SK-N-SH (cell line): ENCODE results near the gene PFKFB3. TPM values are rescaled to one million over a fixed set of nuclear protein-coding genes. Genes with fewer than 3 reads are reported as not detected.

Experiments
- CTCF ChIA-PET: fragments of 300-600, 350-600 bp; formaldehyde crosslinking; extraction: SDS; loops from one replicate; lab custom pipeline; 2021; lab: Yijun Ruan, JAX
- POLR2A ChIA-PET: fragments of 350-600 bp; sonication (Branson Sonifier 250); formaldehyde crosslinking; extraction: SDS; loops from one replicate; lab custom pipeline; 2020; ENCODE audit warnings: antibody characterized with exemption, inconsistent platforms; lab: Yijun Ruan, JAX
- DNase-seq: peaks from one replicate; pipeline ENCODE4 v3.0.0; 2012
- H2AFZ ChIP-seq: fragments of 200-600 bp; sonication (generic); 2 replicates; pipeline ENCODE4 v1.8.1; 2016; ENCODE audit warnings: antibody characterized with exemption, mild to moderate bottlenecking, low read depth
- H3F3A ChIP-seq: fragments of 200-600 bp; sonication (generic); replicated peaks from 2 replicates; pipeline ENCODE3; 2016; ENCODE audit warnings: antibody characterized with exemption, mild to moderate bottlenecking; ENCODE audit not compliant: insufficient read depth
- H3K27ac ChIP-seq, 2 experiments: fragments of 200-500 bp in 1 of 2; fragments of 200-600 bp in 1 of 2; sonication (Bioruptor generic) in 1 of 2; sonication (generic), shearing (Covaris generic) in 1 of 2; 2 replicates each; pipeline versions ENCODE4 v1.5.1 to v1.6.1; 2014 to 2016; ENCODE audit warnings: low read depth in 2 of 2, inconsistent platforms in 1 of 2, low read length in 1 of 2, mild to moderate bottlenecking in 1 of 2, mixed read lengths in 1 of 2
- H3K27me3 ChIP-seq: fragments of 200-600 bp; sonication (generic), shearing (Covaris generic); 2 replicates; pipeline ENCODE4 v1.6.1; 2016; ENCODE audit warnings: mixed run types; ENCODE audit not compliant: insufficient read depth
- H3K36me3 ChIP-seq, 2 experiments: fragments of 200-500 bp in 1 of 2; fragments of 200-600 bp in 1 of 2; sonication (Bioruptor generic) in 1 of 2; sonication (generic) in 1 of 2; replicated peaks in 1 of 2; 2 replicates each; pipeline versions ENCODE3 to v1.5.1; 2014 to 2016; ENCODE audit warnings: low read length in 1 of 2, mild to moderate bottlenecking in 1 of 2; ENCODE audit not compliant: insufficient read depth in 2 of 2, control insufficient read depth in 1 of 2
- H3K4me1 ChIP-seq, 2 experiments: fragments of 200-500 bp in 1 of 2; fragments of 200-600 bp in 1 of 2; sonication (Bioruptor generic) in 1 of 2; sonication (generic), shearing (Covaris generic) in 1 of 2; 2 replicates each; pipeline versions ENCODE4 v1.5.1 to v1.6.1; 2014 to 2016; ENCODE audit warnings: low read depth in 1 of 2, low read length in 1 of 2, mixed run types in 1 of 2; ENCODE audit not compliant: insufficient read depth in 2 of 2, control insufficient read depth in 1 of 2
- H3K4me2 ChIP-seq: fragments of 200-600 bp; sonication (generic), shearing (Covaris generic); 2 replicates; pipeline ENCODE4 v1.6.1; 2017; ENCODE audit warnings: mixed run types
- H3K4me3 ChIP-seq, 2 experiments: fragments of 200-500 bp in 1 of 2; fragments of 200-600 bp in 1 of 2; sonication (Bioruptor generic) in 1 of 2; sonication (generic), shearing (Covaris generic) in 1 of 2; 2 replicates each; pipeline versions ENCODE4 v1.5.1 to v1.8.1; 2014 to 2016; ENCODE audit warnings: low read depth in 2 of 2, inconsistent platforms in 1 of 2, low read length in 1 of 2, mild to moderate bottlenecking in 1 of 2, mixed read lengths in 1 of 2, moderate library complexity in 1 of 2
- H3K79me2 ChIP-seq: fragments of 200-600 bp; sonication (generic); 2 replicates; pipeline ENCODE4 v1.8.1; 2017; ENCODE audit warnings: mild to moderate bottlenecking; ENCODE audit not compliant: insufficient read depth
- H3K9ac ChIP-seq: fragments of 200-600 bp; sonication (generic); 2 replicates; pipeline ENCODE4 v1.6.1; 2017; ENCODE audit warnings: mixed run types
- H3K9me2 ChIP-seq: fragments of 200-600 bp; sonication (generic); 2 replicates; pipeline ENCODE4 v1.6.1; 2017; ENCODE audit warnings: mixed run types
- H3K9me3 ChIP-seq: fragments of 200-600 bp; sonication (generic); 2 replicates; pipeline ENCODE4 v1.6.1; 2017; ENCODE audit warnings: mixed run types, mild to moderate bottlenecking, moderate library complexity
- H4K20me1 ChIP-seq: fragments of 200-600 bp; sonication (generic); 2 replicates; pipeline ENCODE4 v1.6.1; 2017; ENCODE audit warnings: mild to moderate bottlenecking, mixed run types; ENCODE audit not compliant: insufficient read depth
- CHD2 ChIP-seq: fragments of 150-350 bp; IDR thresholded peaks from 2 replicates; pipeline ENCODE4 v1.6.1; 2018; ENCODE audit warnings: low read length; ENCODE audit not compliant: partially characterized antibody
- EP300 ChIP-seq, 2 experiments: IDR thresholded peaks; 2 replicates each; pipeline versions ENCODE4 v1.4.0 to v1.6.1; 2012; ENCODE audit warnings: borderline replicate concordance in 1 of 2, low read depth in 1 of 2, low read length in 1 of 2
- EZH2phosphoT487 ChIP-seq: fragments of 200-600 bp; sonication (generic); IDR thresholded peaks from 2 replicates; pipeline ENCODE4 v1.6.1; 2017; ENCODE audit warnings: low read depth, mixed run types, mild to moderate bottlenecking, antibody characterized with exemption, moderate library complexity, borderline replicate concordance
- FOXM1 ChIP-seq: IDR thresholded peaks from 2 replicates; pipeline ENCODE4 v1.4.0; 2012; ENCODE audit warnings: low read depth, mild to moderate bottlenecking
- GABPA ChIP-seq: IDR thresholded peaks from 2 replicates; pipeline ENCODE4 v1.4.0; 2012; ENCODE audit warnings: low read depth, mild to moderate bottlenecking
- GATA2 ChIP-seq: sonication (generic); formaldehyde crosslinking; IDR thresholded peaks from 2 replicates; pipeline ENCODE4 v1.5.0; 2020; ENCODE audit warnings: mild to moderate bottlenecking, missing genetic modification reagents
- MAX ChIP-seq: IDR thresholded peaks from 2 replicates; pipeline ENCODE4 v1.4.0; 2012; ENCODE audit warnings: low read depth
- MEF2A ChIP-seq: IDR thresholded peaks from 2 replicates; pipeline ENCODE4 v1.4.0; 2012; ENCODE audit warnings: low read depth, borderline replicate concordance
- RAD21 ChIP-seq: IDR thresholded peaks from 2 replicates; pipeline ENCODE4 v1.6.1; 2012; ENCODE audit warnings: mild to moderate bottlenecking, low read length
- RCOR1 ChIP-seq: fragments of 150-350 bp; IDR thresholded peaks from 2 replicates; pipeline ENCODE4 v1.6.1; 2017; ENCODE audit warnings: antibody characterized with exemption, low read length
- REST ChIP-seq: IDR thresholded peaks from 2 replicates; pipeline ENCODE4 v1.6.1; 2012; ENCODE audit warnings: mild to moderate bottlenecking, low read depth, low read length, moderate library complexity
- RFX5 ChIP-seq: IDR thresholded peaks from 2 replicates; pipeline ENCODE4 v1.6.1; 2012; ENCODE audit warnings: mild to moderate bottlenecking, improper control_type of control experiment, low read length
- RXRA ChIP-seq: IDR thresholded peaks from 2 replicates; pipeline ENCODE4 v1.4.0; 2012; ENCODE audit warnings: low read depth, mild to moderate bottlenecking, borderline replicate concordance
- SIN3A ChIP-seq: IDR thresholded peaks from 2 replicates; pipeline ENCODE4 v1.6.1; 2012; ENCODE audit warnings: low read depth, mild to moderate bottlenecking, low read length, moderate library complexity, borderline replicate concordance
- USF1 ChIP-seq: IDR thresholded peaks from 2 replicates; pipeline ENCODE4 v1.4.0; 2012; ENCODE audit warnings: low read depth, borderline replicate concordance
- YY1 ChIP-seq: IDR thresholded peaks from 2 replicates; pipeline ENCODE4 v1.4.0; 2012; ENCODE audit warnings: low read depth, mild to moderate bottlenecking
- WGBS: methylation state at CpG from one replicate; pipeline ENCODE4 v1.1.6; 2017; ENCODE audit warnings: low lambda C conversion rate; 5-methylcytosine and 5-hydroxymethylcytosine counted together
- polyA plus RNA-seq, 3 experiments: library from polyadenylated mRNA; depleted of rRNA; stranded (reverse); fragments of >200 nt; gene quantifications; 2 replicates each; pipeline ENCODE4 v1.2.3, GENCODE V29; 2012
- TF ChIP-seq, protein P1 (sequence below): IDR thresholded peaks from 2 replicates; pipeline ENCODE4 v1.4.0; 2012; ENCODE audit warnings: low read depth, borderline replicate concordance

The PFKFB3 gene
- polyA plus RNA-seq, 1 of the 3 experiments (the other 2 are of a cell fraction), result 59.7 TPM

GRCh38 chr10:6211671-6212635 lies 9.2 kb downstream of the PFKFB3 start (continued):
- 0 out of 2 replicates have a peak, but pooled peaks have one; percentile 13 for TF ChIP-seq USF1
- TF ChIP-seq EP300 (IDR thresholded peaks at IDR 0.05; ENCODE audit: borderline replicate concordance in 1 of 2, low read depth in 1 of 2, low read length in 1 of 2), result no peak; a peak in 1 of 4 replicates
- TF ChIP-seq RFX5, result no peak
- TF ChIP-seq YY1, result no peak
- TF ChIP-seq RCOR1, result no peak
- TF ChIP-seq FOXM1, result no peak
- no peak for TF ChIP-seq REST

DNA sequence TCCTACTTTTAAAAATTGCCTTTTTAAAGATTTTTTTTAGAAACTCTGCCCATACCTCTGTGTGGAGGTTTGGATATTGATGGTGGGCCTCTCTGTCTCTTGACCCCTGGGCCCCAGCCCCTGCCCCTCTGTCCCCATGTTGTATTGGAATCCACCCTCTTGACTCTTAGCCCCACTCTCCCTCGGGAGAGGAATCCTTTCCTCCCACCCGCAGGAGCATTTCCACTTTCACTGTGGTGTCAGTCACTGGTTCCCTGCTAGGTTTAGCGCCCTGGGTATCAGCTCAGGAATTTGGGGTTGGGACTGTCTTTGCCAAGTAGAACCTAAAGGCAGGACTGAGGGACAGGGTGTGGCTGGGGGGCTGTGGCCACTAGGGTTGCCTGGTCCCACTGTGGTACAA lies 10.1 kb downstream of the PFKFB3 start:
- WGBS, result 97% methylated on average over 3 of the region's 3 CpGs
- no peak overlapping the region for H2AFZ ChIP-seq
- H3K4me1 ChIP-seq, result peaks cover 16 to 21% of the 10 kb centered on the region in 2 experiments; a peak in 3 of 4 replicates
- H3K9me2 ChIP-seq, result no peaks in the 10 kb centered on the region
- peaks cover 38 to 54% of the 10 kb centered on the region in 2 experiments for H3K36me3 ChIP-seq
- no peaks in the 10 kb centered on the region for H3K9me3 ChIP-seq
- H3K27ac ChIP-seq, result no peak overlapping the region
- no peak overlapping the region for H3K9ac ChIP-seq
- H3K79me2 ChIP-seq, result peaks cover 90% of the 10 kb centered on the region
- POLR2A ChIA-PET, result interaction anchor here (1.9 kb wide), 1 partner anchor 10 kb away, joined by 12 read pairs; the partner anchor contains the start of gene PFKFB3
- no peaks in the 10 kb centered on the region for H3K27me3 ChIP-seq
- no peak overlapping the region for H3K4me2 ChIP-seq
- DNase-seq, result no peak
- no peak overlapping the region for H3K4me3 ChIP-seq
- H3F3A ChIP-seq, result peaks cover 11% of the 10 kb centered on the region
- CTCF ChIA-PET, result interaction anchor here (3.4 kb wide), 1 partner anchor 11 kb away, joined by 23 read pairs; the partner anchor contains the start of gene PFKFB3
- H4K20me1 ChIP-seq, result peaks cover 90% of the 10 kb centered on the region
- TF ChIP-seq, protein P1, sequence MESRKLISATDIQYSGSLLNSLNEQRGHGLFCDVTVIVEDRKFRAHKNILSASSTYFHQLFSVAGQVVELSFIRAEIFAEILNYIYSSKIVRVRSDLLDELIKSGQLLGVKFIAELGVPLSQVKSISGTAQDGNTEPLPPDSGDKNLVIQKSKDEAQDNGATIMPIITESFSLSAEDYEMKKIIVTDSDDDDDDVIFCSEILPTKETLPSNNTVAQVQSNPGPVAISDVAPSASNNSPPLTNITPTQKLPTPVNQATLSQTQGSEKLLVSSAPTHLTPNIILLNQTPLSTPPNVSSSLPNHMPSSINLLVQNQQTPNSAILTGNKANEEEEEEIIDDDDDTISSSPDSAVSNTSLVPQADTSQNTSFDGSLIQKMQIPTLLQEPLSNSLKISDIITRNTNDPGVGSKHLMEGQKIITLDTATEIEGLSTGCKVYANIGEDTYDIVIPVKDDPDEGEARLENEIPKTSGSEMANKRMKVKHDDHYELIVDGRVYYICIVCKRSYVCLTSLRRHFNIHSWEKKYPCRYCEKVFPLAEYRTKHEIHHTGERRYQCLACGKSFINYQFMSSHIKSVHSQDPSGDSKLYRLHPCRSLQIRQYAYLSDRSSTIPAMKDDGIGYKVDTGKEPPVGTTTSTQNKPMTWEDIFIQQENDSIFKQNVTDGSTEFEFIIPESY, result no peak
- TF ChIP-seq MAX (no peak), EZH2phosphoT487 (no peak), RXRA (no peak), REST (no peak), RAD21 (no peak), CHD2 (no peak), GATA2 (CRISPR knock-in tag) (no peak), GABPA (no peak), YY1 (no peak), SIN3A (no peak), RCOR1 (no peak), MEF2A (no peak), RFX5 (no peak)
